Hematopoietic multipotent progenitor cell (in vitro differentiated cells): ENCODE results near the gene PCDHA11. TPM values are rescaled to one million over a fixed set of nuclear protein-coding genes. Genes with fewer than 3 reads are reported as not detected.
"Not testable (repeated sequence)": the region's sequence is repeated elsewhere in the genome, so short reads cannot be mapped to it uniquely, and the experiment has no call there.

Source experiments
- DNase-seq, 3 donors: peaks; one replicate each; pipeline ENCODE4 v3.0.0-alpha.2; 2011 to 2015; ENCODE audit warnings: low read depth in 2 of 3, low spot score in 2 of 3
- total RNA-seq: library from RNA; depleted of rRNA; stranded (reverse); fragments of >200 nt; gene quantifications from one replicate; pipeline ENCODE4 v1.2.3, GENCODE V29; 2012

Gene PCDHA11, protein sequence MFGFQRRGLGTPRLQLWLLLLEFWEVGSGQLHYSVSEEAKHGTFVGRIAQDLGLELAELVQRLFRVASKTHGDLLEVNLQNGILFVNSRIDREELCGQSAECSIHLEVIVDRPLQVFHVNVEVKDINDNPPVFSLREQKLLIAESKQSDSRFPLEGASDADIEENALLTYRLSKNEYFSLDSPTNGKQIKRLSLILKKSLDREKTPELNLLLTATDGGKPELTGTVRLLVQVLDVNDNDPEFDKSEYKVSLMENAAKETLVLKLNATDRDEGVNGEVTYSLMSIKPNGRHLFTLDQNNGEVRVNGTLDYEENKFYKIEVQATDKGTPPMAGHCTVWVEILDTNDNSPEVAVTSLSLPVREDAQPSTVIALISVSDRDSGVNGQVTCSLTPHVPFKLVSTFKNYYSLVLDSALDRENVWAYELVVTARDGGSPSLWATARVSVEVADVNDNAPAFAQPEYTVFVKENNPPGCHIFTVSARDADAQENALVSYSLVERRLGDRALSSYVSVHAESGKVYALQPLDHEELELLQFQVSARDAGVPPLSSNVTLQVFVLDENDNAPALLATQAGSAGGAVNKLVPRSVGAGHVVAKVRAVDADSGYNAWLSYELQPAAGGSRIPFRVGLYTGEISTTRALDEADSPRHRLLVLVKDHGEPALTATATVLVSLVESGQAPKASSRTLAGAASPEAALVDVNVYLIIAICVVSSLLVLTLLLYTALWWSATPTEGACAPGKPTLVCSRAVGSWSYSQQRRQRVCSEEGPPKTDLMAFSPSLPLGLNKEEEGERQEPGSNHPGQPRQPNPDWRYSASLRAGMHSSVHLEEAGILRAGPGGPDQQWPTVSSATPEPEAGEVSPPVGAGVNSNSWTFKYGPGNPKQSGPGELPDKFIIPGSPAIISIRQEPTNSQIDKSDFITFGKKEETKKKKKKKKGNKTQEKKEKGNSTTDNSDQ
- total RNA-seq: under 0.01 TPM

DNA sequence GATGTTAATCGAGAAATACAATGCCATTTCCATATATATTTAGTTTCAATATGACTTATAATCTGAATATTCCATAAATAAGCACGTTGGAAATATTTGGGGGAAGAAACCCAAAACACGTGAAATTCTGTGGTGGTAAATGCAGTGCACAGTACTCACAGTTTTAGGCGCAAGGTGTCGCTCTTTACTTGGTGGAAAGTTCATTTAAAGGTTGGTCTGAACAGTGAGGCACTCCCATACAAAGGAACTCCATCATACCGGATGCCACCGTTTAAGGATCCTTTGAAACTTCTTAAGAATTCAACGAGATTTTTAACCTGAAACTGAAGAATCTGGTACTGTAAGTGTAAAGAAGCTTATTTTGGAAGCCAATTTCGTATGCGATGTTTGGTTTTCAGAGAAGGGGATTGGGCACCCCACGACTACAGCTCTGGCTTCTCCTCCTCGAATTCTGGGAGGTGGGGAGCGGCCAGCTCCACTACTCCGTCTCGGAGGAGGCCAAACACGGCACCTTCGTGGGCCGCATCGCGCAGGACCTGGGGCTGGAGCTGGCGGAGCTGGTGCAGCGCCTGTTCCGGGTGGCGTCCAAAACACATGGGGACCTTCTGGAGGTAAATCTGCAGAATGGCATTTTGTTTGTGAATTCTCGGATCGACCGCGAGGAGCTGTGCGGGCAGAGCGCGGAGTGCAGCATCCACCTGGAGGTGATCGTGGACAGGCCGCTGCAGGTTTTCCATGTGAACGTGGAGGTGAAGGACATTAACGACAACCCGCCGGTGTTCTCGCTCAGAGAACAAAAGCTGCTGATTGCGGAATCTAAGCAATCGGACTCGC lies at the start of gene PCDHA11:
Gene PCDHA11, plus strand, starts transcription at position 237 of the 834 bp plus-strand sequence. Its CDS starts 147 bp downstream, at position 384.
- peak in 1 of 3 donors; percentile 1 for DNase-seq

DNA sequence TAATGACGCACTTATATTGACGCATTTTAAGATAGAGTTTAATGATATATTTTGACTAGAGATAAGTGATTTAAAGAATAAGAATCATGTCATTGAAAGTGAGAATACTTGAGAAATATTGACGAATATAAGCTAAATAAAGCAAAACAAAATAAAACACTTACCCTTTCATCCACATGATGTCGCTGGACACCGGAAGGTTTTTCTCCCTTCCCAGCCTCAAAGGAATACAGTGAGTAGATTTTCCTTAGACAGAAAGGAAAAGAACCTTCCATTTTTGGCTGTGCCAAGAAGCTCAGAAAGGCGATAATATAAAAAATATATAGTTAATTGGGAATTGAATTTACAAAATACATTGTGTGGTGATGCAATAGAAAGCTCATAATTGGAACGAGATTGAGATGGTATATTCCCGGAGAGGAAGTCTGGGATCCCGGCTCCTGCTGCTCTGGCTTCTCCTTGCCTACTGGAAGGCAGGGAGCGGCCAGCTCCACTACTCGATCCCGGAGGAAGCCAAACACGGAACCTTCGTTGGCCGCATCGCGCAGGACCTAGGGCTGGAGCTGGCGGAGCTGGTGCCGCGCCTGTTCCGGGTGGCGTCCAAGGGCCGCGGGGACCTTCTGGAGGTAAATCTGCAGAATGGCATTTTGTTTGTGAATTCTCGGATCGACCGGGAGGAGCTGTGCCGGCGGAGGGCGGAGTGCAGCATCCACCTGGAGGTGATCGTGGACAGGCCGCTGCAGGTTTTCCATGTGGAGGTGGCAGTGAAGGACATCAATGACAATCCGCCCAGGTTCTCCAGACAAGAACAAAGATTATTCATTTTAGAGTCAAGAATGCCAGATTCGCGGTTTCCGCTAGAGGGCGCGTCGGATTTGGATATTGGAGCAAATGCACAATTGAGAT lies 47.1 kb upstream of the PCDHA11 start, which contains the start of gene PCDHA5:
Gene PCDHA5, plus strand, starts transcription at position 239 of the 906 bp plus-strand sequence.
- DNase-seq: peak in 1 of 3 donors; percentile 9

DNA sequence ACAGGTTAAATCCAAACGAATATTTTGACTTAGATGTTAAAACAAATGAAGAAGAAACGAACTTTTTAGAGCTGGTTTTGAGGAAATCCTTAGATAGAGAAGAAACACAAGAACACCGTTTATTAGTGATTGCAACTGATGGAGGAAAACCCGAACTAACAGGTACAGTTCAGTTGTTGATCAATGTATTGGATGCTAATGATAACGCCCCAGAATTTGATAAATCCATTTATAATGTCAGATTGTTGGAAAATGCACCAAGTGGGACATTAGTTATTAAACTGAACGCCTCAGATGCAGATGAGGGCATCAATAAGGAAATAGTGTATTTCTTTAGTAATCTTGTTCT lies 46.5 kb upstream of the PCDHA11 start:
- no peak for DNase-seq

DNA sequence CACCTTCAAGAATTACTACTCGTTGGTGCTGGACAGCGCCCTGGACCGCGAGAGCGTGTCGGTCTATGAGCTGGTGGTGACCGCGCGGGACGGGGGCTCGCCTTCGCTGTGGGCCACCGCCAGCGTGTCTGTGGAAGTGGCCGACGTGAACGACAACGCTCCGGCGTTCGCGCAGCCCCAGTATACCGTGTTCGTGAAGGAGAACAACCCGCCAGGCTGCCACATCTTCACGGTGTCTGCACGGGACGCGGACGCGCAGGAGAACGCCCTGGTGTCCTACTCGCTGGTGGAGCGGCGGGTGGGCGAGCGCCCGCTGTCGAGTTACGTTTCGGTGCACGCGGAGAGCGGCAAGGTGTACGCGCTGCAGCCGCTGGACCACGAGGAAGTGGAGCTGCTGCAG lies 45.8 kb upstream of the PCDHA11 start:
- not testable (repeated sequence) for DNase-seq

DNA sequence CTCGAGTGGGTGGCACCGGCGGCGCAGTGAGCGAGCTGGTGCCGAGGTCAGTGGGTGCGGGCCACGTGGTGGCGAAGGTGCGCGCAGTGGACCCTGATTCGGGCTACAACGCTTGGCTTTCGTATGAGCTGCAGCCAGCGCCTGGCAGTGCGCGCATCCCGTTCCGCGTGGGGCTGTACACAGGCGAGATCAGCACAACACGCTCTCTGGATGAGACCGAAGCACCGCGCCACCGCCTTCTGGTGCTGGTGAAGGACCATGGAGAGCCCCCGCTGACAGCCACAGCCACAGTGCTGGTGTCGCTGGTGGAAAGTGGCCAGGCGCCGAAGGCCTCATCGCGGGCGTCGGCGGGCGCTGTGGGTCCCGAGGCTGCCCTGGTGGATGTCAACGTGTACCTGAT lies 45.3 kb upstream of the PCDHA11 start:
- DNase-seq: no peak

DNA sequence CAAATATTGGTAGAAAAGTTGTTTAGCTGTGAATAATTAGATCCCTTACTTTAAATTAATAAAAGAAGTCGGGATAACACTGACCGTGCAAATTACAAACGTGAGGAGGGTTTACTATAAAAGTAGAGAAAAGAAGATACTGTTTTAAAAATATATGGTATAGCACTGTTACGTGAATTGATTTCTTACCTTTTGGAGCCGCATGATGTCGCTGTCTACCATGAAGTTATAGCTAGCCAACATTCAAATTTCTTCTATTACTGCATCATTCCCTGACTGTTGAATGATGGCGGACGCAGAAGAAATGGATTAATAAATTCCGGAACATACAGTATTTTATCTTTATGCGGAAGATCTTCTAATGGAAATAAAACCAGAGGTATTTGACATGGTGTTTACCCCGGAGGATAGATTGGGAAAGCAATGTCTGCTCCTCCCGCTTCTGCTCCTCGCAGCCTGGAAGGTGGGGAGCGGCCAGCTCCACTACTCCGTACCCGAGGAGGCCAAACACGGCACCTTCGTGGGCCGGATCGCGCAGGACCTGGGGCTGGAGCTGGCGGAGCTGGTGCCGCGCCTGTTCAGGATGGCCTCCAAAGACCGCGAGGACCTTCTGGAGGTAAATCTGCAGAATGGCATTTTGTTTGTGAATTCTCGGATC lies 40.9 kb upstream of the PCDHA11 start, which contains the start of gene PCDHA6:
Gene PCDHA6, plus strand, starts transcription at position 257 of the 658 bp plus-strand sequence. Its CDS starts 132 bp downstream, at position 389.
- DNase-seq: no peak

DNA sequence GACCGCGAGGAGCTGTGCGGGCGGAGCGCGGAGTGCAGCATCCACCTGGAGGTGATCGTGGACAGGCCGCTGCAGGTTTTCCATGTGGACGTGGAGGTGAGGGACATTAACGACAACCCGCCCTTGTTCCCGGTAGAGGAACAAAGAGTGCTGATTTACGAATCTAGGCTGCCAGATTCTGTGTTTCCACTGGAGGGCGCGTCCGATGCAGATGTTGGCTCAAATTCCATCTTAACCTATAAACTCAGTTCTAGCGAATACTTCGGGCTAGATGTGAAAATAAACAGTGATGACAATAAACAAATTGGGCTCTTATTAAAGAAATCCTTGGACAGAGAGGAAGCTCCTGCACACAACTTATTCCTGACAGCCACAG lies 40.4 kb upstream of the PCDHA11 start:
- no peak for DNase-seq

DNA sequence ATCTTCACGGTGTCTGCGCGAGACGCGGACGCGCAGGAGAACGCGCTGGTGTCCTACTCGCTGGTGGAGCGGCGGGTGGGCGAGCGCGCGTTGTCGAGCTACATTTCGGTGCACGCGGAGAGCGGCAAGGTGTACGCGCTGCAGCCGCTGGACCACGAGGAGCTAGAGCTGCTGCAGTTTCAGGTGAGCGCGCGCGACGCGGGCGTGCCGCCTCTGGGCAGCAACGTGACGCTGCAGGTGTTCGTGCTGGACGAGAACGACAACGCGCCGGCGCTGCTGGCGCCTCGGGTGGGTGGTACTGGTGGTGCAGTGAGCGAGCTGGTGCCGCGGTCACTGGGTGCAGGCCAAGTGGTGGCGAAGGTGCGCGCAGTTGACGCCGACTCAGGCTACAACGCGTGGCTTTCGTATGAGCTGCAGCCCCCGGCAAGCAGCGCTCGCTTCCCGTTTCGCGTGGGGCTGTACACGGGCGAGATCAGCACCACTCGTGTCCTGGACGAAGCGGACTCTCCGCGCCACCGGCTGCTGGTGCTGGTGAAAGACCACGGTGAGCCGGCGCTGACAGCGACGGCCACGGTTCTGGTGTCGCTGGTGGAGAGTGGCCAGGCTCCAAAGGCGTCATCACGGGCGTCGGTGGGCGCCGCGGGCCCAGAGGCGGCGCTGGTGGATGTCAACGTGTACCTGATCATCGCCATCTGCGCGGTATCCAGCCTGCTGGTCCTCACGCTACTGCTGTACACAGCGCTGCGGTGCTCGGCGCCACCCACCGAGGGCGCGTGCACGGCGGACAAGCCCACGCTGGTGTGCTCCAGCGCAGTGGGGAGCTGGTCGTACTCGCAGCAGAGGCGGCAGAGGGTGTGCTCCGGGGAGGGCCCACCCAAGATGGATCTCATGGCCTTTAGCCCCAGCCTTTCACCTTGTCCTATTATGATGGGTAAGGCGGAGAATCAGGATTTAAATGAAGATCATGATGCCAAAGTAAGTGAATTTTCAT lies 39.0 kb upstream of the PCDHA11 start:
- DNase-seq: not testable (repeated sequence)

DNA sequence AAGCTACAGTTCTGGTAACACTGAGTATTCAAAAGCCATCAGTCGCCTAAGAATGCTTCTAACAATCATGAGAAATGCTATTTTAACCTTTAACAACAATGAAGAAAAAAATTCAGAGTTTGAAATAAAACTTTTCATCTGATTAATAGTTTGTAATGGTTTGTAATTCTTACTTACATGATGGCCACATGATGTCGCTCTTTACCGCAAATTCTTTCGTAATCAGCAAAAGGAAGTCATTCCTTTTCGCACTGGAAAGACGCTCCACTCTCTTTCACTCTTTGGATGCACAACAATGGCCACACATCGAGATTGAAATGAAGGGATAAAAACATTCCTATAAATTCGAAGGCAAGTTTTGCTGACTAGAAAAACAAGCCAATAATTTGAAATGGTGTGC lies 34.8 kb upstream of the PCDHA11 start, which contains the start of gene PCDHA7:
Gene PCDHA7, plus strand, starts transcription at position 277 of the 400 bp plus-strand sequence. Its CDS starts 115 bp downstream, at position 392.
- no peak for DNase-seq

DNA sequence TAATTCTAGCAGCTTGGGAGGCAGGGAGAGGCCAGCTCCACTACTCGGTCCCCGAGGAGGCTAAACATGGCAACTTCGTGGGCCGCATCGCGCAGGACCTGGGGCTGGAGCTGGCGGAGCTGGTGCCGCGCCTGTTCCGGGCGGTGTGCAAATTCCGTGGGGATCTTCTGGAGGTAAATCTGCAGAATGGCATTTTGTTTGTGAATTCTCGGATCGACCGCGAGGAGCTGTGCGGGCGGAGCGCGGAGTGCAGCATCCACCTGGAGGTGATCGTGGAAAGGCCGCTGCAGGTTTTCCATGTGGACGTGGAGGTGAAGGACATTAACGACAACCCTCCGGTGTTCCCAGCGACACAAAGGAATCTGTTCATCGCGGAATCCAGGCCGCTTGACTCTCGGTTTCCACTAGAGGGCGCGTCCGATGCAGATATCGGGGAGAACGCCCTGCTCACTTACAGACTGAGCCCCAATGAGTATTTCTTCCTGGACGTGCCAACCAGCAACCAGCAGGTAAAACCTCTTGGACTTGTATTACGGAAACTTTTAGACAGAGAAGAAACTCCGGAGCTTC lies 34.2 kb upstream of the PCDHA11 start:
- DNase-seq: not testable (repeated sequence)

DNA sequence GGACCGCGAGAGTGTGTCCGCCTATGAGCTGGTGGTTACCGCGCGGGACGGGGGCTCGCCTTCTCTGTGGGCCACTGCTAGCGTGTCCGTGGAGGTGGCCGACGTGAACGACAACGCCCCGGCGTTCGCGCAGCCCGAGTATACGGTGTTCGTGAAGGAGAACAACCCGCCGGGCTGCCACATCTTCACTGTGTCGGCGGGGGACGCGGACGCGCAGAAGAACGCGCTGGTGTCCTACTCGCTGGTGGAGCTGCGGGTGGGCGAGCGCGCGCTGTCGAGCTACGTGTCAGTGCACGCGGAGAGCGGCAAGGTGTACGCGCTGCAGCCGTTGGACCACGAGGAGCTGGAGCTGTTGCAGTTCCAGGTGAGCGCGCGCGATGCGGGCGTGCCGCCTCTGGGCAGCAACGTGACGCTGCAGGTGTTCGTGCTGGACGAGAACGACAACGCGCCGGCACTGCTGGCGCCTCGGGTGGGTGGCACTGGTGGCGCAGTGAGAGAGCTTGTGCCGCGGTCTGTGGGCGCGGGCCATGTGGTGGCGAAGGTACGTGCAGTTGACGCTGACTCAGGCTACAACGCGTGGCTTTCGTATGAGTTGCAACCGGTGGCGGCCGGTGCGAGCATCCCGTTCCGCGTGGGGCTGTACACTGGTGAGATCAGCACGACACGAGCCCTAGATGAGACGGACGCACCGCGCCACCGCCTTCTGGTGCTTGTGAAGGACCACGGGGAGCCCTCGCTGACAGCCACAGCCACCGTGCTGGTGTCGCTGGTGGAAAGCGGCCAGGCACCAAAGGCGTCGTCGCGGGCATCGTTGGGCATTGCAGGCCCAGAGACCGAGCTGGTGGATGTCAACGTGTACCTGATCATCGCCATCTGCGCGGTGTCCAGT lies 32.9 kb upstream of the PCDHA11 start:
- no peak for DNase-seq

DNA sequence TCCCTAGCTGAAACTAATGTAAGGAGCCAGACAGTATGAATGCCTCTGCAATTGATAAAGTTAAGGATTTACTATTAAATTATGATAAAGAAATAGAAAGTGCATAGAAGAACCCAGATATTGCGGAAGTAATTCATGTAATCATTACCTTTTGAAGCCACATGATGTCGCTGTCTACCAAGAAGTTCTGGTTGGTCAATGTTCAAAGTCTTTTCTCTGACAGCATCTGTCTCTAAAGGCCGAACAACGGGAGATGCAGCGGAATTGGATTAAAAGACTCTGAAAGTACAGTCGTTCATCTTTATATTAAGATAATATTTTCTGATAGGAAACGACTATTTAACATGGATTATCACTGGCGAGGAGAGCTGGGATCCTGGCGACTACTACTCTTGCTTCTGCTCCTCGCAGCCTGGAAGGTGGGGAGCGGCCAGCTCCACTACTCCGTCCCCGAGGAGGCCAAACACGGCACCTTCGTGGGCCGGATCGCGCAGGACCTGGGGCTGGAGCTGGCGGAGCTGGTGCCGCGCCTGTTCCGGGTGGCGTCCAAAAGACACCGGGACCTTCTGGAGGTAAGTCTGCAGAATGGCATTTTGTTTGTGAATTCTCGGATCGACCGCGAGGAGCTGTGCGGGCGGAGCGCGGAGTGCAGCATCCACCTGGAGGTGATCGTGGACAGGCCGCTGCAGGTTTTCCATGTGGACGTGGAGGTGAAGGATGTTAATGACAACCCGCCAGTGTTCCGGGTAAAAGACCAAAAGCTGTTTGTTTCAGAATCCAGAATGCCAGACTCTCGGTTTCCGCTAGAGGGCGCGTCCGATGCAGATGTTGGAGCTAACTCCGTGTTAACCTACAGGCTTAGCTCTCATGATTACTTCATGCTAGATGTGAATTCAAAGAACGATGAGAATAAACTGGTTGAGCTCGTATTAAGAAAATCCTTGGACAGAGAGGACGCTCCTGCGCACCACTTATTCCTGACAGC lies 27.5 kb upstream of the PCDHA11 start, which contains the start of gene PCDHA8:
Gene PCDHA8, plus strand, starts transcription at position 210 of the 985 bp plus-strand sequence. Its CDS starts 135 bp downstream, at position 345.
- DNase-seq: no peak

DNA sequence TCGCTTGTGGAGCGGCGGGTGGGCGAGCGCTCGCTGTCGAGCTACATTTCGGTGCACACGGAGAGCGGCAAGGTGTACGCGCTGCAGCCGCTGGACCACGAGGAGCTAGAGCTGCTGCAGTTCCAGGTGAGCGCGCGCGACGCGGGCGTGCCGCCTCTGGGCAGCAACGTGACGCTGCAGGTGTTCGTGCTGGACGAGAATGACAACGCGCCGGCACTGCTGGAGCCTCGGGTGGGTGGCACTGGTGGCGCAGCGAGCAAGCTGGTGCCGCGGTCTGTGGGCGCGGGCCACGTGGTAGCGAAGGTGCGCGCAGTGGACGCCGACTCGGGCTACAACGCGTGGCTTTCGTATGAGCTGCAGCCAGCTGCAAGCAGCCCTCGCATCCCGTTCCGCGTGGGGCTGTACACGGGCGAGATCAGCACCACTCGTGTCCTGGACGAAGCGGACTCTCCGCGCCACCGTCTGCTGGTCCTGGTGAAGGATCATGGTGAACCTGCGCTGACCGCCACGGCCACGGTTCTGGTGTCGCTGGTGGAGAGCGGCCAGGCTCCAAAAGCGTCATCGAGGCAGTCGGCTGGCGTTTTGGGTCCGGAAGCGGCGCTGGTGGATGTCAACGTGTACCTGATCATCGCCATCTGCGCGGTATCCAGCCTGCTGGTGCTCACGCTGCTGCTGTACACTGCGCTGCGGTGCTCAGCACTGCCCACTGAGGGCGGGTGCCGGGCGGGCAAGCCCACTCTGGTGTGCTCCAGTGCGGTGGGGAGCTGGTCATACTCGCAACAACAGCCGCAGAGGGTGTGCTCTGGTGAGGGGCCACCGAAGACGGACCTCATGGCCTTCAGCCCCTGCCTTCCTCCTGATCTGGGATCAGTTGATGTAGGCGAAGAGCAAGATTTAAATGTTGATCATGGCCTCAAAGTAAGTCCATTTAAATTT lies 25.7 kb upstream of the PCDHA11 start:
- no peak for DNase-seq
